ENCODE measurements around the gene HHEX. TPM values are rescaled to one million over a fixed set of nuclear protein-coding genes. Genes with fewer than 3 reads are reported as not detected.

HHEX gene
- total and polyA plus RNA-seq, 12 donors = 1.8 to 8.7 (median 4.3) TPM

GRCh38 chr10:92714152-92714845, 24.5 kb downstream of the HHEX start:
- DNase-seq = no peak
- H3K27ac ChIP-seq = no peak overlapping the region
- no peak for ATAC-seq
- no peak for TF ChIP-seq CTCF (IDR thresholded peaks at IDR 0.05)
- WGBS, 2 donors = 87 to 95% methylated on average over 7 of the region's 7 CpGs
- peaks cover 0 to 46% (median 14%) of the 10 kb centered on the region in 7 donors for H3K27me3 ChIP-seq
- no peaks in the 10 kb centered on the region for H3K9me3 ChIP-seq
- intact Hi-C loops (cut with DNase I) = no loop called here
- H3K4me3 ChIP-seq = no peak overlapping the region
- no peaks in the 10 kb centered on the region for H3K36me3 ChIP-seq
- peaks cover 0 to 5% (median 0%) of the 10 kb centered on the region in 9 donors for H3K4me1 ChIP-seq

- Histone ChIP-seq H3K4me3 (no peak overlapping the region), H3K27me3 (peaks cover 0 to 44% (median 14%) of the 10 kb centered on the region in 7 donors), H3K4me1 (peaks cover 0 to 5% (median 0%) of the 10 kb centered on the region in 9 donors), H3K9me3 (no peaks in the 10 kb centered on the region), H3K27ac (no peak overlapping the region), H3K36me3 (no peaks in the 10 kb centered on the region)
- intact Hi-C loops (cut with DNase I) = no loop called here
- ATAC-seq (no peak), DNase-seq (no peak)
- TF ChIP-seq CTCF (IDR thresholded peaks at IDR 0.05) = no peak
- 98% methylated on average over 3 of the region's 3 CpGs for whole genome bisulfite sequencing, 2 donors
Observed at GRCh38 chr10:92714872-92715271, 25.1 kb downstream of the HHEX start.

- WGBS, 2 donors = 59 to 62% methylated on average over 5 of the region's 5 CpGs
- Histone ChIP-seq H3K27me3 (peaks cover 0 to 66% (median 19%) of the 10 kb centered on the region in 7 donors), H3K9me3 (no peaks in the 10 kb centered on the region), H3K4me1 (no peaks in the 10 kb centered on the region), H3K27ac (no peak overlapping the region), H3K36me3 (no peaks in the 10 kb centered on the region), H3K4me3 (no peak overlapping the region)
- no peak for TF ChIP-seq CTCF (IDR thresholded peaks at IDR 0.05)
- intact Hi-C loops (cut with DNase I) = no loop called here
- DNase-seq (no peak), ATAC-seq (no peak)
Observed at GRCh38 chr10:92719991-92720830, 30.5 kb downstream of the HHEX start.

- ATAC-seq (no peak), DNase-seq (no peak)
- H3K4me1 ChIP-seq = no peaks in the 10 kb centered on the region
- no peak overlapping the region for H3K4me3 ChIP-seq
- H3K27ac ChIP-seq = no peak overlapping the region
- no peaks in the 10 kb centered on the region for H3K36me3 ChIP-seq
- intact Hi-C loops (cut with DNase I) = no loop called here
- no peak for TF ChIP-seq CTCF (IDR thresholded peaks at IDR 0.05)
- no peaks in the 10 kb centered on the region for H3K9me3 ChIP-seq
- H3K27me3 ChIP-seq = peaks cover 0 to 60% (median 19%) of the 10 kb centered on the region in 7 donors
Observed at GRCh38 chr10:92720831-92721165, 31.0 kb downstream of the HHEX start.

All from heart right ventricle (tissue), 16 donors.